K562 (cell line): ENCODE results near the gene AMBRA1. TPM values are rescaled to one million over a fixed set of nuclear protein-coding genes. Genes with fewer than 3 reads are reported as not detected.

Experiments used
- ATF1 ChIP-seq, 2 experiments: fragments of 450-650 bp in 1 of 2; IDR thresholded peaks; 2 replicates each; pipeline ENCODE4 v1.6.1; 2016; ENCODE audit warnings: missing compliant biosample characterization in 1 of 2, missing genetic modification characterization in 1 of 2
- CBX8 ChIP-seq: fragments of 200-600 bp; sonication (generic); IDR thresholded peaks from 2 replicates; pipeline ENCODE4 v1.6.1; 2012; ENCODE audit warnings: borderline replicate concordance, mixed run types, low read depth, mild to moderate bottlenecking, moderate library complexity, mixed read lengths, low read length, control low read depth, inconsistent platforms; ENCODE audit not compliant: poor library complexity, severe bottlenecking; ENCODE audit errors: extremely low read depth
- CCAR2 ChIP-seq: fragments of 200-400 bp; formaldehyde crosslinking; IDR thresholded peaks from 2 replicates; pipeline ENCODE4 v1.6.1; 2017; ENCODE audit warnings: mild to moderate bottlenecking, low read depth, low read length
- E2F5 ChIP-seq: sonication (generic); formaldehyde crosslinking; IDR thresholded peaks from 2 replicates; pipeline ENCODE4 v1.8.0; 2022; ENCODE audit warnings: mild to moderate bottlenecking, missing genetic modification reagents
- FOXA1 ChIP-seq: fragments of 450-650 bp; IDR thresholded peaks from 2 replicates; pipeline ENCODE4 v1.6.1; 2016; ENCODE audit warnings: mild to moderate bottlenecking, borderline replicate concordance
- HMG20A ChIP-seq: fragments of 450-650 bp; formaldehyde crosslinking; conservative IDR thresholded peaks from 2 replicates; pipeline ENCODE4 v1.4.0; 2020; ENCODE audit warnings: mild to moderate bottlenecking, mixed read lengths
- HMGN3 ChIP-seq: IDR thresholded peaks from 2 replicates; pipeline ENCODE4 v1.6.1; 2011; ENCODE audit warnings: borderline replicate concordance, low read depth, mild to moderate bottlenecking, mixed read lengths, low read length; ENCODE audit not compliant: insufficient read length; ENCODE audit errors: extremely low read depth
- TARDBP ChIP-seq: fragments of 450-650 bp; IDR thresholded peaks from 2 replicates; pipeline ENCODE4 v1.6.1; 2016
- TCF3 ChIP-seq: sonication (generic); formaldehyde crosslinking; IDR thresholded peaks from 2 replicates; pipeline ENCODE4 v1.4.0; 2020; ENCODE audit warnings: mild to moderate bottlenecking, missing genetic modification reagents
- TCF7L2 ChIP-seq: fragments of 150-350 bp; IDR thresholded peaks from 2 replicates; pipeline ENCODE4 v1.6.1; 2016; ENCODE audit warnings: low read depth, mild to moderate bottlenecking, low read length, moderate library complexity
- TFAM ChIP-seq: fragments of 250-450 bp; sonication (Bioruptor Pico); conservative IDR thresholded peaks from 2 replicates; pipeline ENCODE4 v1.5.0; 2021; ENCODE audit warnings: mild to moderate bottlenecking, moderate library complexity
- ZNF707 ChIP-seq: fragments of 250-450 bp; sonication (Bioruptor Pico); conservative IDR thresholded peaks from 2 replicates; pipeline ENCODE4 v1.8.0; 2022; ENCODE audit warnings: inconsistent platforms, mild to moderate bottlenecking, moderate library complexity
- polyA plus RNA-seq, 8 experiments: library from polyadenylated mRNA; depleted of rRNA in 4 of 8; stranded (reverse) in 5 of 8; unstranded in 3 of 8; fragments of >200 nt; fragmentation: Nextera tagmentation in 2 of 8; fragmentation: Illumina TruSeq in 1 of 8; extraction: Ambion mirVana in 2 of 8; extraction: Trizol in 1 of 8; gene quantifications; 2 replicates each; pipeline versions ENCODE4 v1.2.1 to v1.2.3, GENCODE V29; 2011 to 2014; ENCODE audit warnings: inconsistent platforms in 1 of 8, missing spikeins in 1 of 8
- total RNA-seq, 7 experiments: library from RNA; depleted of rRNA in 6 of 7; stranded (reverse); fragments of >200 nt in 6 of 7; fragmentation: Illumina TruSeq in 2 of 7; extraction: Trizol in 2 of 7; gene quantifications; 2 replicates each; pipeline versions ENCODE4 v1.2.1 to v1.2.3, GENCODE V29; 2011 to 2021; ENCODE audit warnings: low replicate concordance in 1 of 7
- TF ChIP-seq, protein P1 (sequence below): IDR thresholded peaks from 3 replicates; pipeline ENCODE4 v1.6.1; 2011; ENCODE audit warnings: borderline replicate concordance, mild to moderate bottlenecking; ENCODE audit not compliant: insufficient read length, insufficient read depth
- TF ChIP-seq, protein P2 (sequence below): fragments of 450-650 bp; IDR thresholded peaks from 2 replicates; pipeline ENCODE4 v1.6.1; 2017; ENCODE audit warnings: antibody characterized with exemption, mild to moderate bottlenecking
- TF ChIP-seq, protein P3 (sequence below), 2 experiments: fragments of 250-450 bp in 1 of 2; fragments of 450-650 bp in 1 of 2; sonication (Bioruptor Pico) in 1 of 2; IDR thresholded peaks; 2 replicates each; pipeline versions ENCODE4 v1.6.1 to v1.8.0; 2016 to 2021; ENCODE audit warnings: mild to moderate bottlenecking in 2 of 2, moderate library complexity in 2 of 2, missing compliant biosample characterization in 1 of 2, missing genetic modification characterization in 1 of 2
- TF ChIP-seq, protein P4 (sequence below), 2 experiments: fragments of 450-650 bp; IDR thresholded peaks; 2 replicates each; pipeline ENCODE4 v1.6.1; 2016

AMBRA1 gene
- total and polyA plus RNA-seq, 9 of the 15 experiments (the other 6 are each of a cell fraction or from before 2014, with no cell fraction given): 0.15 to 24.5 (median 13.0) TPM

- TF ChIP-seq TARDBP (no peak), CBX8 (no peak), HMG20A (CRISPR knock-in tag) (no peak), TCF3 (CRISPR knock-in tag) (no peak), ZNF707 (CRISPR knock-in tag) (no peak), TCF7L2 (no peak), E2F5 (CRISPR knock-in tag) (no peak), ATF1 (CRISPR knock-in tag; IDR thresholded peaks at IDR 0.05) (no peak), ATF1 (tag; IDR thresholded peaks at IDR 0.05) (peak; percentile 94), FOXA1 (no peak), HMGN3 (peak; percentile 47), TFAM (CRISPR knock-in tag) (no peak), CCAR2 (no peak)
- TF ChIP-seq, protein P1, sequence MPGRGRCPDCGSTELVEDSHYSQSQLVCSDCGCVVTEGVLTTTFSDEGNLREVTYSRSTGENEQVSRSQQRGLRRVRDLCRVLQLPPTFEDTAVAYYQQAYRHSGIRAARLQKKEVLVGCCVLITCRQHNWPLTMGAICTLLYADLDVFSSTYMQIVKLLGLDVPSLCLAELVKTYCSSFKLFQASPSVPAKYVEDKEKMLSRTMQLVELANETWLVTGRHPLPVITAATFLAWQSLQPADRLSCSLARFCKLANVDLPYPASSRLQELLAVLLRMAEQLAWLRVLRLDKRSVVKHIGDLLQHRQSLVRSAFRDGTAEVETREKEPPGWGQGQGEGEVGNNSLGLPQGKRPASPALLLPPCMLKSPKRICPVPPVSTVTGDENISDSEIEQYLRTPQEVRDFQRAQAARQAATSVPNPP: no peak
- TF ChIP-seq, protein P2, sequence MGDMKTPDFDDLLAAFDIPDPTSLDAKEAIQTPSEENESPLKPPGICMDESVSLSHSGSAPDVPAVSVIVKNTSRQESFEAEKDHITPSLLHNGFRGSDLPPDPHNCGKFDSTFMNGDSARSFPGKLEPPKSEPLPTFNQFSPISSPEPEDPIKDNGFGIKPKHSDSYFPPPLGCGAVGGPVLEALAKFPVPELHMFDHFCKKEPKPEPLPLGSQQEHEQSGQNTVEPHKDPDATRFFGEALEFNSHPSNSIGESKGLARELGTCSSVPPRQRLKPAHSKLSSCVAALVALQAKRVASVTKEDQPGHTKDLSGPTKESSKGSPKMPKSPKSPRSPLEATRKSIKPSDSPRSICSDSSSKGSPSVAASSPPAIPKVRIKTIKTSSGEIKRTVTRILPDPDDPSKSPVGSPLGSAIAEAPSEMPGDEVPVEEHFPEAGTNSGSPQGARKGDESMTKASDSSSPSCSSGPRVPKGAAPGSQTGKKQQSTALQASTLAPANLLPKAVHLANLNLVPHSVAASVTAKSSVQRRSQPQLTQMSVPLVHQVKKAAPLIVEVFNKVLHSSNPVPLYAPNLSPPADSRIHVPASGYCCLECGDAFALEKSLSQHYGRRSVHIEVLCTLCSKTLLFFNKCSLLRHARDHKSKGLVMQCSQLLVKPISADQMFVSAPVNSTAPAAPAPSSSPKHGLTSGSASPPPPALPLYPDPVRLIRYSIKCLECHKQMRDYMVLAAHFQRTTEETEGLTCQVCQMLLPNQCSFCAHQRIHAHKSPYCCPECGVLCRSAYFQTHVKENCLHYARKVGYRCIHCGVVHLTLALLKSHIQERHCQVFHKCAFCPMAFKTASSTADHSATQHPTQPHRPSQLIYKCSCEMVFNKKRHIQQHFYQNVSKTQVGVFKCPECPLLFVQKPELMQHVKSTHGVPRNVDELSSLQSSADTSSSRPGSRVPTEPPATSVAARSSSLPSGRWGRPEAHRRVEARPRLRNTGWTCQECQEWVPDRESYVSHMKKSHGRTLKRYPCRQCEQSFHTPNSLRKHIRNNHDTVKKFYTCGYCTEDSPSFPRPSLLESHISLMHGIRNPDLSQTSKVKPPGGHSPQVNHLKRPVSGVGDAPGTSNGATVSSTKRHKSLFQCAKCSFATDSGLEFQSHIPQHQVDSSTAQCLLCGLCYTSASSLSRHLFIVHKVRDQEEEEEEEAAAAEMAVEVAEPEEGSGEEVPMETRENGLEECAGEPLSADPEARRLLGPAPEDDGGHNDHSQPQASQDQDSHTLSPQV: no peak
- TF ChIP-seq, protein P3, sequence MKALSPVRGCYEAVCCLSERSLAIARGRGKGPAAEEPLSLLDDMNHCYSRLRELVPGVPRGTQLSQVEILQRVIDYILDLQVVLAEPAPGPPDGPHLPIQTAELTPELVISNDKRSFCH (CRISPR knock-in tag; IDR thresholded peaks at IDR 0.05): no peak
- TF ChIP-seq, protein P3 (tag; IDR thresholded peaks at IDR 0.05): no peak
- TF ChIP-seq, protein P4, sequence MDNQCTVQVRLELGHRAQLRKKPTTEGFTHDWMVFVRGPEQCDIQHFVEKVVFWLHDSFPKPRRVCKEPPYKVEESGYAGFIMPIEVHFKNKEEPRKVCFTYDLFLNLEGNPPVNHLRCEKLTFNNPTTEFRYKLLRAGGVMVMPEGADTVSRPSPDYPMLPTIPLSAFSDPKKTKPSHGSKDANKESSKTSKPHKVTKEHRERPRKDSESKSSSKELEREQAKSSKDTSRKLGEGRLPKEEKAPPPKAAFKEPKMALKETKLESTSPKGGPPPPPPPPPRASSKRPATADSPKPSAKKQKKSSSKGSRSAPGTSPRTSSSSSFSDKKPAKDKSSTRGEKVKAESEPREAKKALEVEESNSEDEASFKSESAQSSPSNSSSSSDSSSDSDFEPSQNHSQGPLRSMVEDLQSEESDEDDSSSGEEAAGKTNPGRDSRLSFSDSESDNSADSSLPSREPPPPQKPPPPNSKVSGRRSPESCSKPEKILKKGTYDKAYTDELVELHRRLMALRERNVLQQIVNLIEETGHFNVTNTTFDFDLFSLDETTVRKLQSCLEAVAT (IDR thresholded peaks at IDR 0.05): 0 out of 4 replicates have a peak, but pooled peaks of 1 of the 2 experiments have one; percentile 50
Measured at GRCh38 chr11:46617134-46617971, 23.5 kb upstream of the AMBRA1 start, which contains the start of the genes ATG13 and HARBI1 (continued).
